ENCODE results near the gene PCOLCE2. TPM values are rescaled to one million over a fixed set of nuclear protein-coding genes. Genes with fewer than 3 reads are reported as not detected.

PCOLCE2 gene
- total RNA-seq, 1 experiment from 2014 or later, result 4.4 TPM

- BruUV-seq (replicated peaks), result no TSS peak
- DNase-seq (ENCODE audit: low read depth, low spot score), result no peak
- no peaks in the 10 kb centered on the region for H3K9me2 ChIP-seq (ENCODE audit: insufficient read depth)
- ATAC-seq, result no peak
- ChIA-PET CTCF (no interaction called here), POLR2A (no interaction called here), RAD21 (ENCODE audit: low non-redundant PET in 1 of 2, low total read pairs in 2 of 2, uncharacterized antibody in 2 of 2, unreplicated experiment in 2 of 2) (no interaction called here)
- intact Hi-C loops (cut with micrococcal nuclease), result no loop called here
- H3K4me3 ChIP-seq (replicated peaks in 1 of 2; ENCODE audit: low read depth in 1 of 2, low read length in 2 of 2), result no peak overlapping the region
- no peak overlapping the region for H2AFZ ChIP-seq (ENCODE audit: low read depth, low read length, poor library complexity, severe bottlenecking)
- no peaks in the 10 kb centered on the region for H3K79me2 ChIP-seq (ENCODE audit: insufficient read depth, low read length)
- TF ChIP-seq ZNF274 (IDR thresholded peaks at IDR 0.05; ENCODE audit: low read depth, low read length), result no peak
- no peak for TF ChIP-seq EGR1 (IDR thresholded peaks at IDR 0.05; ENCODE audit: low read depth)
- TF ChIP-seq ZBTB33 (IDR thresholded peaks at IDR 0.05; ENCODE audit: extremely low read depth, insufficient replicate concordance, low read length), result no peak
- TF ChIP-seq ZFX (IDR thresholded peaks at IDR 0.05), result no peak
- TF ChIP-seq CEBPB (IDR thresholded peaks at IDR 0.05; ENCODE audit: low read depth), result no peak
- no peak for TF ChIP-seq SP1 (IDR thresholded peaks at IDR 0.05; ENCODE audit: low read depth)
- no peak for TF ChIP-seq REST (IDR thresholded peaks at IDR 0.05; ENCODE audit: low read depth)
- no peak for TF ChIP-seq POLR2A (IDR thresholded peaks at IDR 0.05; ENCODE audit: borderline replicate concordance, extremely low read depth, insufficient read depth, insufficient read length)
- no peak for TF ChIP-seq CBX3 (IDR thresholded peaks at IDR 0.05; ENCODE audit: low read depth)
- TF ChIP-seq FOSL1 (IDR thresholded peaks at IDR 0.05; ENCODE audit: low read depth), result no peak
- TF ChIP-seq JUND (IDR thresholded peaks at IDR 0.05), result no peak
- TF ChIP-seq EZH2phosphoT487 (IDR thresholded peaks at IDR 0.05; ENCODE audit: borderline replicate concordance), result no peak
- TF ChIP-seq ATF3 (IDR thresholded peaks at IDR 0.05), result no peak
- H4K20me1 ChIP-seq (ENCODE audit: insufficient read depth), result no peaks in the 10 kb centered on the region
- H3K36me3 ChIP-seq (ENCODE audit: control insufficient read depth in 1 of 2, insufficient read depth in 2 of 2, low read length in 2 of 2), result no peaks in the 10 kb centered on the region
- no peaks in the 10 kb centered on the region for H3K9me3 ChIP-seq (ENCODE audit: control insufficient read depth in 1 of 2, insufficient read depth in 1 of 2, low read depth in 1 of 2, low read length in 2 of 2)
- no peak overlapping the region for H3K4me2 ChIP-seq (ENCODE audit: low read length)
- no peak overlapping the region for H3K27ac ChIP-seq (ENCODE audit: low read depth, low read length)
- no peaks in the 10 kb centered on the region for H3K27me3 ChIP-seq (ENCODE audit: insufficient read depth, low read length)
- H3K4me1 ChIP-seq (ENCODE audit: control insufficient read depth in 1 of 2, insufficient read depth in 2 of 2, low read length in 2 of 2), result no peaks in the 10 kb centered on the region
- no peak overlapping the region for H3K9ac ChIP-seq (ENCODE audit: low read length)
Measured at GRCh38 chr3:142768338-142768737, 120.5 kb downstream of the PCOLCE2 start.

Other genes with a start within 250 kb of the PCOLCE2 start
- 6.1 TPM for gene TRPC1, start 165.0 kb downstream of the PCOLCE2 start, total RNA-seq (2021; ENCODE audit: unreplicated experiment)
- 0.17 TPM for gene PAQR9, start 74.6 kb upstream of the PCOLCE2 start, total RNA-seq (2021; ENCODE audit: unreplicated experiment)
- 132 TPM for gene U2SURP, start 112.5 kb upstream of the PCOLCE2 start, total RNA-seq (2021; ENCODE audit: unreplicated experiment)
- 1.7 TPM for gene CHST2, start 230.7 kb upstream of the PCOLCE2 start, total RNA-seq (2021; ENCODE audit: unreplicated experiment)

Measured in HCT116 (cell line).